GM18951 (cell line): Measurements from ENCODE around the gene ANLN.
"Not testable (repeated sequence)": the region's sequence is repeated elsewhere in the genome, so short reads cannot be mapped to it uniquely, and the experiment has no call there.

Experiments used
- POLR2A ChIP-seq: IDR thresholded peaks from 4 replicates; pipeline ENCODE4 v1.6.1; 2011; ENCODE audit warnings: mild to moderate bottlenecking; ENCODE audit not compliant: insufficient read length, insufficient read depth; ENCODE audit errors: extremely low read depth
- in situ Hi-C: fragments of 300-500 bp; cut with MboI; formaldehyde crosslinking; loops from one replicate; pipeline ENCODE4 v1.12.0; 2022; ENCODE audit warnings: low sequenced_read_pairs, mixed read lengths, inconsistent platforms; ENCODE audit not compliant: unreplicated experiment

Gene ANLN

GRCh38 chr7:36455646-36456045 lies 66.0 kb downstream of the ANLN start:
- in situ Hi-C loops = no loop called here
- TF ChIP-seq POLR2A = no peak

GRCh38 chr7:36456138-36456537 lies 66.5 kb downstream of the ANLN start:
- in situ Hi-C loops = no loop called here
- no peak for TF ChIP-seq POLR2A

- in situ Hi-C loops = no loop called here
- no peak for TF ChIP-seq POLR2A
Observed at GRCh38 chr7:36456548-36456947, 66.9 kb downstream of the ANLN start.

- no peak for TF ChIP-seq POLR2A
- in situ Hi-C loops = no loop called here
Observed at GRCh38 chr7:36459236-36459960, 69.7 kb downstream of the ANLN start.

- in situ Hi-C loops = no loop called here
Observed at GRCh38 chr7:36460811-36461429, 71.3 kb downstream of the ANLN start.

GRCh38 chr7:36462551-36463137 lies 73.0 kb downstream of the ANLN start:
- in situ Hi-C loops = no loop called here

More at GRCh38 chr7:36460811-36461429, 71.3 kb downstream of the ANLN start:
- no peak for TF ChIP-seq POLR2A

GRCh38 chr7:36464271-36464670 lies 74.6 kb downstream of the ANLN start:
- no peak for TF ChIP-seq POLR2A

More at GRCh38 chr7:36462551-36463137, 73.0 kb downstream of the ANLN start:
- no peak for TF ChIP-seq POLR2A

GRCh38 chr7:36466001-36466400 lies 76.3 kb downstream of the ANLN start:
- in situ Hi-C loops = not testable (repeated sequence)

More at GRCh38 chr7:36464271-36464670, 74.6 kb downstream of the ANLN start:
- in situ Hi-C loops = no loop called here

GRCh38 chr7:36468370-36469101 lies 78.9 kb downstream of the ANLN start:
- no peak for TF ChIP-seq POLR2A
- in situ Hi-C loops = no loop called here

- in situ Hi-C loops = no loop called here
- TF ChIP-seq POLR2A = no peak
Observed at GRCh38 chr7:36469236-36469635, 79.6 kb downstream of the ANLN start.

- no peak for TF ChIP-seq POLR2A
- in situ Hi-C loops = no loop called here
Observed at GRCh38 chr7:36472141-36472729, 82.6 kb downstream of the ANLN start.

- TF ChIP-seq POLR2A = no peak
- in situ Hi-C loops = no loop called here
Observed at GRCh38 chr7:36473454-36474282, 84.0 kb downstream of the ANLN start.
